Testis (tissue), 2 donors: ENCODE results near the gene GALNT15.

ENCODE experiments used
- CTCF ChIP-seq, 3 experiments: fragments of 450-650 bp in 2 of 3; fragments of 200-600 bp in 1 of 3; sonication (generic) in 1 of 3; IDR thresholded peaks; one replicate each; pipeline ENCODE4 v1.5.1; 2016 to 2019; ENCODE audit warnings: antibody characterized with exemption in 3 of 3, mild to moderate bottlenecking in 2 of 3, moderate library complexity in 1 of 3
- POLR2A ChIP-seq: fragments of 450-650 bp; IDR thresholded peaks from one replicate; pipeline ENCODE4 v1.6.1; 2017; ENCODE audit warnings: antibody characterized with exemption, mild to moderate bottlenecking, moderate library complexity

GRCh38 chr3:16280671-16281070 is 106.2 kb downstream of the GALNT15 start:
- TF ChIP-seq CTCF (IDR thresholded peaks at IDR 0.05) = no peak
- no peak for TF ChIP-seq POLR2A
